GM12878 (cell line): ENCODE data around the gene MLEC. TPM values are rescaled to one million over a fixed set of nuclear protein-coding genes. Genes with fewer than 3 reads are reported as not detected.

Source experiments
- ATAC-seq: fragments of 200-7000 bp; cut with Tn5 transposase; 3 replicates; pipeline ENCODE4 v1.9.1; 2020; ENCODE audit warnings: mild to moderate bottlenecking, moderate library complexity
- BruUV-seq: library from RNA; stranded (reverse); fragments of 400-500 nt; replicated peaks from 2 replicates; lab custom pipeline; 2021; lab: Mats Ljungman, UMichigan
- CTCF ChIA-PET: fragments of 300-600 bp; sonication (Branson Sonifier 250); formaldehyde crosslinking; extraction: SDS; loops from one replicate; lab custom pipeline; 2021; ENCODE audit warnings: inconsistent platforms; lab: Yijun Ruan, JAX
- POLR2A ChIA-PET: fragments of 350-600 bp; formaldehyde crosslinking; extraction: SDS; loops from one replicate; lab custom pipeline; 2021; ENCODE audit warnings: inconsistent platforms; lab: Charles Lee
- RAD21 ChIA-PET: fragments of 300-600 bp; sonication (Branson Sonifier 250); formaldehyde crosslinking; loops from one replicate; lab custom pipeline; 2023; ENCODE audit warnings: antibody characterized with exemption; ENCODE audit not compliant: unreplicated experiment; lab: Charles Lee
- SMC1A ChIA-PET: fragments of 300-600 bp; sonication (Branson Sonifier 250); formaldehyde crosslinking; loops from one replicate; lab custom pipeline; 2023; ENCODE audit not compliant: unreplicated experiment, uncharacterized antibody; lab: Charles Lee
- DNase-seq: peaks from one replicate; pipeline ENCODE4 v3.0.0-alpha.2; 2011; ENCODE audit warnings: low read depth, low spot score
- FAIRE-seq: peaks from 3 replicates; lab custom pipeline; 2011; peaks lifted over from hg19 to GRCh38; lab: Jason Lieb, UNC
- H2AFZ ChIP-seq: 2 replicates; pipeline ENCODE4 v1.6.0; 2011; ENCODE audit warnings: low read depth, low read length, control low read depth; ENCODE audit not compliant: control insufficient read depth
- H3K27ac ChIP-seq: 2 replicates; pipeline ENCODE4 v1.5.1; 2011; ENCODE audit warnings: control low read depth; ENCODE audit not compliant: control insufficient read depth, insufficient read depth
- H3K27me3 ChIP-seq, 2 experiments: replicated peaks in 1 of 2; 2 replicates each; pipeline versions ENCODE4 v1.6.0 to v1.6.1; 2011; ENCODE audit warnings: low read length in 1 of 2; ENCODE audit not compliant: control insufficient read depth in 2 of 2, insufficient read depth in 2 of 2
- H3K36me3 ChIP-seq, 2 experiments: 2 replicates each; pipeline ENCODE4 v1.5.1; 2011; ENCODE audit warnings: low read length in 1 of 2; ENCODE audit not compliant: control insufficient read depth in 2 of 2, insufficient read depth in 2 of 2
- H3K4me1 ChIP-seq: 2 replicates; pipeline ENCODE4 v1.6.1; 2011; ENCODE audit warnings: mild to moderate bottlenecking, low read length, moderate library complexity, mixed read lengths; ENCODE audit not compliant: control insufficient read depth, insufficient read depth
- H3K4me2 ChIP-seq: 2 replicates; pipeline ENCODE4 v1.6.0; 2011; ENCODE audit warnings: control low read depth; ENCODE audit not compliant: control insufficient read depth, insufficient read depth
- H3K4me3 ChIP-seq: fragments of 200-600 bp; sonication (generic); 2 replicates; pipeline ENCODE4 v1.5.1; 2016
- H3K79me2 ChIP-seq: 2 replicates; pipeline ENCODE4 v1.6.0; 2011; ENCODE audit warnings: low read length; ENCODE audit not compliant: control insufficient read depth, insufficient read depth
- H3K9ac ChIP-seq: 2 replicates; pipeline ENCODE4 v1.8.0; 2011; ENCODE audit warnings: low read length, control low read depth, mixed read lengths; ENCODE audit not compliant: control insufficient read depth, insufficient read depth
- H3K9me3 ChIP-seq: replicated peaks from 3 replicates; pipeline ENCODE4 v1.5.1; 2011; ENCODE audit warnings: mild to moderate bottlenecking, low read length; ENCODE audit not compliant: control insufficient read depth, insufficient read depth
- H4K20me1 ChIP-seq: 2 replicates; pipeline ENCODE4 v1.6.0; 2011; ENCODE audit not compliant: control insufficient read depth, insufficient read depth
- ATF7 ChIP-seq: fragments of 450-650 bp; IDR thresholded peaks from 2 replicates; pipeline ENCODE4 v1.6.1; 2016; ENCODE audit warnings: low read depth, mild to moderate bottlenecking
- BMI1 ChIP-seq: fragments of 450-650 bp; IDR thresholded peaks from 2 replicates; pipeline ENCODE4 v1.6.1; 2016; ENCODE audit warnings: mild to moderate bottlenecking, moderate library complexity, borderline replicate concordance
- CEBPB ChIP-seq, 2 experiments: fragments of 150-350 bp in 1 of 2; IDR thresholded peaks; 2 replicates each; pipeline ENCODE4 v1.6.1; 2012 to 2014; ENCODE audit warnings: low read depth in 2 of 2, low read length in 2 of 2, borderline replicate concordance in 1 of 2, inconsistent platforms in 1 of 2
- CREB1 ChIP-seq: IDR thresholded peaks from 2 replicates; pipeline ENCODE4 v1.6.1; 2012; ENCODE audit warnings: low read depth, mild to moderate bottlenecking, inconsistent platforms
- ESRRA ChIP-seq: IDR thresholded peaks from 2 replicates; pipeline ENCODE4 v1.6.1; 2012; ENCODE audit warnings: mild to moderate bottlenecking, low read length, improper control_type of control experiment
- EZH2 ChIP-seq: IDR thresholded peaks from 2 replicates; pipeline ENCODE4 v1.6.1; 2012; ENCODE audit warnings: low read depth, mild to moderate bottlenecking, control low read depth, inconsistent platforms, low read length, borderline replicate concordance; ENCODE audit not compliant: control insufficient read depth
- IRF3 ChIP-seq: fragments of 450-650 bp; IDR thresholded peaks from 2 replicates; pipeline ENCODE4 v1.6.1; 2014; ENCODE audit warnings: mild to moderate bottlenecking
- JUND ChIP-seq: IDR thresholded peaks from 2 replicates; pipeline ENCODE4 v1.6.1; 2012; ENCODE audit warnings: low read depth, mild to moderate bottlenecking, low read length, improper control_type of control experiment, moderate library complexity
- PML ChIP-seq: IDR thresholded peaks from 2 replicates; pipeline ENCODE4 v1.6.1; 2012; ENCODE audit warnings: low read length, inconsistent platforms
- TCF12 ChIP-seq: IDR thresholded peaks from 2 replicates; pipeline ENCODE4 v1.6.1; 2011; ENCODE audit warnings: low read depth, mild to moderate bottlenecking, low read length
- TCF3 ChIP-seq: IDR thresholded peaks from 2 replicates; pipeline ENCODE4 v1.6.1; 2012; ENCODE audit warnings: low read depth, mild to moderate bottlenecking, low read length, borderline replicate concordance; ENCODE audit not compliant: insufficient read depth
- WRNIP1 ChIP-seq: IDR thresholded peaks from 2 replicates; pipeline ENCODE4 v1.6.1; 2011; ENCODE audit warnings: low read depth, low read length, improper control_type of control experiment, borderline replicate concordance
- YY1 ChIP-seq: IDR thresholded peaks from 2 replicates; pipeline ENCODE4 v1.6.1; 2011; ENCODE audit warnings: low read depth, mild to moderate bottlenecking, low read length
- ZNF207 ChIP-seq: fragments of 450-650 bp; IDR thresholded peaks from 2 replicates; pipeline ENCODE4 v1.6.1; 2014; ENCODE audit warnings: antibody characterized with exemption, mild to moderate bottlenecking, borderline replicate concordance
- WGBS: methylation state at CpG from one replicate; pipeline ENCODE4 v1.1.6; 2016; ENCODE audit warnings: low lambda C conversion rate; ENCODE audit not compliant: insufficient replicate concordance, insufficient coverage; ENCODE audit errors: missing lambda C conversion rate; 5-methylcytosine and 5-hydroxymethylcytosine counted together
- in situ Hi-C: fragments of 300-500 bp; cut with MboI; formaldehyde crosslinking; loops from 9 replicates; pipeline ENCODE4 v1.14.3; 2018; ENCODE audit warnings: mixed read lengths
- intact Hi-C: fragments of 100-400 bp; cut with micrococcal nuclease; formaldehyde crosslinking; loops from one replicate; pipeline ENCODE4 v1.14.2; 2022; ENCODE audit not compliant: unreplicated experiment
- polyA plus RNA-seq, 11 experiments: library from polyadenylated mRNA; depleted of rRNA in 4 of 11; unstranded in 6 of 11; stranded (reverse) in 5 of 11; fragments of >200 nt; fragmentation: Nextera tagmentation in 4 of 11; fragmentation: Illumina TruSeq in 1 of 11; extraction: Ambion mirVana in 4 of 11; extraction: Trizol in 1 of 11; gene quantifications; 1 replicate in 1 of 11; 2 replicates in 10 of 11; pipeline versions ENCODE4 v1.2.1 to v1.2.3, GENCODE V29; 2011 to 2016; ENCODE audit warnings: inconsistent platforms in 2 of 11, missing spikeins in 2 of 11, low read depth in 1 of 11
- total RNA-seq, 4 experiments: library from RNA; depleted of rRNA in 3 of 4; stranded (reverse); fragments of >200 nt in 3 of 4; fragmentation: Illumina TruSeq in 1 of 4; extraction: Trizol in 1 of 4; gene quantifications; 2 replicates each; pipeline versions ENCODE4 v1.2.1 to v1.2.3, GENCODE V29; 2013 to 2021
- TF ChIP-seq, protein P1 (sequence below): fragments of 150-350 bp; IDR thresholded peaks from 2 replicates; pipeline ENCODE4 v1.6.1; 2014; ENCODE audit warnings: mild to moderate bottlenecking, low read depth, low read length
- TF ChIP-seq, protein P2 (sequence below): fragments of 450-650 bp; formaldehyde crosslinking; IDR thresholded peaks from 2 replicates; pipeline ENCODE4 v1.4.0; 2020; ENCODE audit warnings: mild to moderate bottlenecking, moderate library complexity
- TF ChIP-seq, protein P3 (sequence below): fragments of 450-650 bp; IDR thresholded peaks from 2 replicates; pipeline ENCODE4 v1.6.1; 2017; ENCODE audit warnings: borderline replicate concordance

Gene MLEC
- total and polyA plus RNA-seq, 10 of the 15 experiments (the other 5 are each of a cell fraction or from before 2014, with no cell fraction given): 26.7 to 172 (median 103) TPM

DNA sequence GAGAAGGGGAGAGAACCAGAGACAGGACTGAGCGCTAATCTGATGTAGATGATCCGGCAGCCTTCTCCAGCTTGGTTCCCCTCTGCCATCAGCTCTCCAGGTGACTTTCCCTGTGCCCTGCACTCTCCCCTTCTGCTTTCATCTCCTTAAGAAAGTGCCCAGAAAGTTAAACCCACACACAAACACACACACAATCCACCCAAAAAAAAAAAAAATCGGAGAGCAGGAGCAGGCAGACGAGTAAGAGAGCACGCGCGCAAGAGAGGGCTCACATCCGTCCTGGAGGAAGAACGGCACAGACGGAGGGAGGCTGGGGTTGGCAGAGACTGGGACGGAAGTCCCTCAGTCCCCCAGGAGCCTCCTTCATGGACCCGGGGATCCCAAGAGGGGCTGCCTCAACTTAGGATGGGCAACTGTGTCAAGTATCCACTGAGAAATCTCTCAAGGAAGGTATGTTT, 36.7 kb upstream of the MLEC start:
- ATAC-seq: no peak
- TF ChIP-seq CEBPB (IDR thresholded peaks at IDR 0.05; ENCODE audit: borderline replicate concordance in 1 of 2, low read depth in 2 of 2, low read length in 2 of 2): no peak
- TF ChIP-seq BMI1: no peak
- TF ChIP-seq TCF3: no peak
- TF ChIP-seq, protein P1, sequence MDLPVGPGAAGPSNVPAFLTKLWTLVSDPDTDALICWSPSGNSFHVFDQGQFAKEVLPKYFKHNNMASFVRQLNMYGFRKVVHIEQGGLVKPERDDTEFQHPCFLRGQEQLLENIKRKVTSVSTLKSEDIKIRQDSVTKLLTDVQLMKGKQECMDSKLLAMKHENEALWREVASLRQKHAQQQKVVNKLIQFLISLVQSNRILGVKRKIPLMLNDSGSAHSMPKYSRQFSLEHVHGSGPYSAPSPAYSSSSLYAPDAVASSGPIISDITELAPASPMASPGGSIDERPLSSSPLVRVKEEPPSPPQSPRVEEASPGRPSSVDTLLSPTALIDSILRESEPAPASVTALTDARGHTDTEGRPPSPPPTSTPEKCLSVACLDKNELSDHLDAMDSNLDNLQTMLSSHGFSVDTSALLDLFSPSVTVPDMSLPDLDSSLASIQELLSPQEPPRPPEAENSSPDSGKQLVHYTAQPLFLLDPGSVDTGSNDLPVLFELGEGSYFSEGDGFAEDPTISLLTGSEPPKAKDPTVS: no peak
- no peak for TF ChIP-seq PML
- TF ChIP-seq, protein P2, sequence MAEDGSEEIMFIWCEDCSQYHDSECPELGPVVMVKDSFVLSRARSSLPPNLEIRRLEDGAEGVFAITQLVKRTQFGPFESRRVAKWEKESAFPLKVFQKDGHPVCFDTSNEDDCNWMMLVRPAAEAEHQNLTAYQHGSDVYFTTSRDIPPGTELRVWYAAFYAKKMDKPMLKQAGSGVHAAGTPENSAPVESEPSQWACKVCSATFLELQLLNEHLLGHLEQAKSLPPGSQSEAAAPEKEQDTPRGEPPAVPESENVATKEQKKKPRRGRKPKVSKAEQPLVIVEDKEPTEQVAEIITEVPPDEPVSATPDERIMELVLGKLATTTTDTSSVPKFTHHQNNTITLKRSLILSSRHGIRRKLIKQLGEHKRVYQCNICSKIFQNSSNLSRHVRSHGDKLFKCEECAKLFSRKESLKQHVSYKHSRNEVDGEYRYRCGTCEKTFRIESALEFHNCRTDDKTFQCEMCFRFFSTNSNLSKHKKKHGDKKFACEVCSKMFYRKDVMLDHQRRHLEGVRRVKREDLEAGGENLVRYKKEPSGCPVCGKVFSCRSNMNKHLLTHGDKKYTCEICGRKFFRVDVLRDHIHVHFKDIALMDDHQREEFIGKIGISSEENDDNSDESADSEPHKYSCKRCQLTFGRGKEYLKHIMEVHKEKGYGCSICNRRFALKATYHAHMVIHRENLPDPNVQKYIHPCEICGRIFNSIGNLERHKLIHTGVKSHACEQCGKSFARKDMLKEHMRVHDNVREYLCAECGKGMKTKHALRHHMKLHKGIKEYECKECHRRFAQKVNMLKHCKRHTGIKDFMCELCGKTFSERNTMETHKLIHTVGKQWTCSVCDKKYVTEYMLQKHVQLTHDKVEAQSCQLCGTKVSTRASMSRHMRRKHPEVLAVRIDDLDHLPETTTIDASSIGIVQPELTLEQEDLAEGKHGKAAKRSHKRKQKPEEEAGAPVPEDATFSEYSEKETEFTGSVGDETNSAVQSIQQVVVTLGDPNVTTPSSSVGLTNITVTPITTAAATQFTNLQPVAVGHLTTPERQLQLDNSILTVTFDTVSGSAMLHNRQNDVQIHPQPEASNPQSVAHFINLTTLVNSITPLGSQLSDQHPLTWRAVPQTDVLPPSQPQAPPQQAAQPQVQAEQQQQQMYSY (CRISPR knock-in tag): no peak
- TF ChIP-seq EZH2: no peak
- no peak for TF ChIP-seq ATF7
- no peak for TF ChIP-seq CREB1
- TF ChIP-seq IRF3: no peak
- TF ChIP-seq TCF12: no peak
- TF ChIP-seq, protein P3, sequence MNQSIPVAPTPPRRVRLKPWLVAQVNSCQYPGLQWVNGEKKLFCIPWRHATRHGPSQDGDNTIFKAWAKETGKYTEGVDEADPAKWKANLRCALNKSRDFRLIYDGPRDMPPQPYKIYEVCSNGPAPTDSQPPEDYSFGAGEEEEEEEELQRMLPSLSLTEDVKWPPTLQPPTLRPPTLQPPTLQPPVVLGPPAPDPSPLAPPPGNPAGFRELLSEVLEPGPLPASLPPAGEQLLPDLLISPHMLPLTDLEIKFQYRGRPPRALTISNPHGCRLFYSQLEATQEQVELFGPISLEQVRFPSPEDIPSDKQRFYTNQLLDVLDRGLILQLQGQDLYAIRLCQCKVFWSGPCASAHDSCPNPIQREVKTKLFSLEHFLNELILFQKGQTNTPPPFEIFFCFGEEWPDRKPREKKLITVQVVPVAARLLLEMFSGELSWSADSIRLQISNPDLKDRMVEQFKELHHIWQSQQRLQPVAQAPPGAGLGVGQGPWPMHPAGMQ: no peak
- no peak for TF ChIP-seq WRNIP1
- TF ChIP-seq ESRRA: no peak
- TF ChIP-seq JUND: no peak
- TF ChIP-seq ZNF207: no peak
- TF ChIP-seq YY1: no peak

More for the DNA sequence above, 36.7 kb upstream of the MLEC start:
- Histone ChIP-seq H3K79me2 (no peaks in the 10 kb centered on the region), H3K9ac (no peak overlapping the region), H4K20me1 (no peaks in the 10 kb centered on the region), H3K27me3 (no peaks in the 10 kb centered on the region), H2AFZ (no peak overlapping the region; the same call in 1 of the 2 replicates), H3K27ac (no peak overlapping the region), H3K9me3 (no peaks in the 10 kb centered on the region), H3K4me2 (no peak overlapping the region), H3K36me3 (no peaks in the 10 kb centered on the region), H3K4me1 (peaks cover 19% of the 10 kb centered on the region), H3K4me3 (no peak overlapping the region)
- no peak for DNase-seq
- intact Hi-C loops (no loop called here), in situ Hi-C loops (no loop called here)
- POLR2A ChIA-PET: interaction anchor here (1.1 to 4.2 kb wide), 8 partner anchors 9 to 37 kb away, joined by 3 to 46 read pairs (median 14); partner anchors contain the start of gene MLEC
- SMC1A ChIA-PET: interaction anchor here (1.6 to 8.8 kb wide), 9 partner anchors 7 to 322 kb away, joined by 9 to 167 read pairs (median 67); partner anchors contain the start of genes MLEC and UNC119B
- CTCF ChIA-PET: interaction anchor here (0.9 to 14.4 kb wide), 19 partner anchors 8 to 486 kb away, joined by 3 to 454 read pairs (median 7); partner anchors contain the start of genes CABP1, MLEC, POP5 and UNC119B
- FAIRE-seq: no peak
- WGBS: 66% methylated on average over 12 of the region's 12 CpGs
- RAD21 ChIA-PET: interaction anchor here (0.6 to 7.3 kb wide), 14 partner anchors 10 to 322 kb away, joined by 3 to 144 read pairs (median 20); partner anchors contain the start of genes MLEC, POP5 and UNC119B
- BruUV-seq: no TSS peak
